Endodermal cell (in vitro differentiated cells): ENCODE measurements around the gene PDE7B. TPM values are rescaled to one million over a fixed set of nuclear protein-coding genes. Genes with fewer than 3 reads are reported as not detected.

Experiments used
- DNase-seq: peaks from one replicate; pipeline ENCODE4 v3.0.0-alpha.2; 2017
- H3K27ac ChIP-seq: 2 replicates; pipeline ENCODE4 v1.5.1; 2013; ENCODE audit warnings: mild to moderate bottlenecking, low read depth, low read length, moderate library complexity
- H3K27me3 ChIP-seq: 2 replicates; pipeline ENCODE4 v1.6.1; 2013; ENCODE audit warnings: mild to moderate bottlenecking, low read length, moderate library complexity; ENCODE audit not compliant: insufficient read depth, control insufficient read depth, poor library complexity, severe bottlenecking
- H3K36me3 ChIP-seq: 2 replicates; pipeline ENCODE4 v1.7.0; 2013; ENCODE audit warnings: mild to moderate bottlenecking, low read length, moderate library complexity; ENCODE audit not compliant: control insufficient read depth, insufficient read depth
- H3K4me1 ChIP-seq: one replicate; pipeline ENCODE4 v1.7.0; 2013; ENCODE audit warnings: low read length; ENCODE audit not compliant: control insufficient read depth, insufficient read depth
- H3K4me3 ChIP-seq: 2 replicates; pipeline ENCODE4 v1.5.1; 2013; ENCODE audit warnings: mild to moderate bottlenecking, low read length, moderate library complexity
- H3K9ac ChIP-seq: 2 replicates; pipeline ENCODE4 v1.6.1; 2013; ENCODE audit warnings: mild to moderate bottlenecking, low read length, moderate library complexity; ENCODE audit not compliant: poor library complexity, severe bottlenecking; ENCODE audit errors: extremely low read depth
- H3K9me3 ChIP-seq: 2 replicates; pipeline ENCODE4 v1.6.1; 2013; ENCODE audit warnings: mild to moderate bottlenecking, low read length, moderate library complexity; ENCODE audit not compliant: control insufficient read depth
- H3K27ac Mint-ChIP-seq: 2 replicates; pipeline ENCODE4 v1.8.0; 2020; ENCODE audit warnings: mixed read lengths
- H3K27me3 Mint-ChIP-seq: 2 replicates; pipeline ENCODE4 v1.8.0; 2021; ENCODE audit warnings: mild to moderate bottlenecking, mixed read lengths; ENCODE audit not compliant: insufficient read depth
- H3K36me3 Mint-ChIP-seq: 2 replicates; pipeline ENCODE4 v1.8.0; 2020; ENCODE audit warnings: low read depth, mixed read lengths
- H3K4me1 Mint-ChIP-seq: 2 replicates; pipeline ENCODE4 v1.8.0; 2020; ENCODE audit warnings: mixed read lengths
- H3K4me3 Mint-ChIP-seq: 2 replicates; pipeline ENCODE4 v1.8.0; 2020; ENCODE audit warnings: mild to moderate bottlenecking, moderate library complexity, mixed read lengths
- H3K9me3 Mint-ChIP-seq: 2 replicates; pipeline ENCODE4 v1.8.0; 2020; ENCODE audit warnings: mild to moderate bottlenecking, mixed read lengths
- WGBS, 2 experiments: methylation state at CpG; one replicate each; pipeline versions ENCODE4 v1.1.5 to v1.1.7; 2013; ENCODE audit warnings: missing lambda C conversion rate in 2 of 2, mixed read lengths in 1 of 2; ENCODE audit not compliant: insufficient coverage in 1 of 2, insufficient read length in 1 of 2; 5-methylcytosine and 5-hydroxymethylcytosine counted together
- total RNA-seq, 2 donors: library from RNA; stranded (reverse); fragmentation: NEBNext Ultra II Directional in 1 of 2; extraction: Animal tissue kit (Norgen Biotek cat#: 25700) in 1 of 2; gene quantifications; 2 replicates in 1 of 2; 3 replicates in 1 of 2; pipeline ENCODE4 v1.2.1, GENCODE V29; 2021
- TF ChIP-seq, protein P1 (sequence below): fragments of 200-600 bp; sonication (generic); conservative IDR thresholded peaks from 2 replicates; pipeline ENCODE4 v1.5.0; 2021; ENCODE audit warnings: antibody characterized with exemption, mild to moderate bottlenecking

PDE7B gene
- total RNA-seq, 2 donors from 2014 or later = 0.26 TPM; not detected in 1

- Mint-ChIP-seq H3K4me3 (no peak overlapping the region), H3K27me3 (no peaks in the 10 kb centered on the region), H3K36me3 (no peaks in the 10 kb centered on the region), H3K27ac (no peak overlapping the region), H3K4me1 (no peaks in the 10 kb centered on the region), H3K9me3 (peaks cover 2% of the 10 kb centered on the region)
- TF ChIP-seq, protein P1, sequence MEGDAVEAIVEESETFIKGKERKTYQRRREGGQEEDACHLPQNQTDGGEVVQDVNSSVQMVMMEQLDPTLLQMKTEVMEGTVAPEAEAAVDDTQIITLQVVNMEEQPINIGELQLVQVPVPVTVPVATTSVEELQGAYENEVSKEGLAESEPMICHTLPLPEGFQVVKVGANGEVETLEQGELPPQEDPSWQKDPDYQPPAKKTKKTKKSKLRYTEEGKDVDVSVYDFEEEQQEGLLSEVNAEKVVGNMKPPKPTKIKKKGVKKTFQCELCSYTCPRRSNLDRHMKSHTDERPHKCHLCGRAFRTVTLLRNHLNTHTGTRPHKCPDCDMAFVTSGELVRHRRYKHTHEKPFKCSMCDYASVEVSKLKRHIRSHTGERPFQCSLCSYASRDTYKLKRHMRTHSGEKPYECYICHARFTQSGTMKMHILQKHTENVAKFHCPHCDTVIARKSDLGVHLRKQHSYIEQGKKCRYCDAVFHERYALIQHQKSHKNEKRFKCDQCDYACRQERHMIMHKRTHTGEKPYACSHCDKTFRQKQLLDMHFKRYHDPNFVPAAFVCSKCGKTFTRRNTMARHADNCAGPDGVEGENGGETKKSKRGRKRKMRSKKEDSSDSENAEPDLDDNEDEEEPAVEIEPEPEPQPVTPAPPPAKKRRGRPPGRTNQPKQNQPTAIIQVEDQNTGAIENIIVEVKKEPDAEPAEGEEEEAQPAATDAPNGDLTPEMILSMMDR = no peak
- Histone ChIP-seq H3K9ac (no peak overlapping the region), H3K4me1 (no peaks in the 10 kb centered on the region), H3K36me3 (no peaks in the 10 kb centered on the region), H3K27me3 (no peaks in the 10 kb centered on the region), H3K9me3 (no peaks in the 10 kb centered on the region), H3K27ac (no peak overlapping the region), H3K4me3 (no peak overlapping the region)
- DNase-seq = no peak
Observed at GRCh38 chr6:136144251-136145023, 292.9 kb downstream of the PDE7B start.

GRCh38 chr6:136146130-136146529, 294.6 kb downstream of the PDE7B start:
- H3K27ac ChIP-seq = no peak overlapping the region
- no peak for DNase-seq
- H3K9ac ChIP-seq = no peak overlapping the region
- Mint-ChIP-seq H3K27ac (no peak overlapping the region), H3K4me1 (no peaks in the 10 kb centered on the region), H3K27me3 (no peaks in the 10 kb centered on the region), H3K36me3 (no peaks in the 10 kb centered on the region), H3K9me3 (no peaks in the 10 kb centered on the region), H3K4me3 (no peak overlapping the region)
- no peaks in the 10 kb centered on the region for H3K9me3 ChIP-seq
- TF ChIP-seq, protein P1 = no peak
- H3K4me3 ChIP-seq = no peak overlapping the region
- no peaks in the 10 kb centered on the region for H3K27me3 ChIP-seq
- 91% methylated on average over 2 of the region's 2 CpGs; no CpG with 5 or more reads in 1 of the 2 experiments for WGBS, 2 experiments
- H3K36me3 ChIP-seq = no peaks in the 10 kb centered on the region
- no peaks in the 10 kb centered on the region for H3K4me1 ChIP-seq

- H3K36me3 Mint-ChIP-seq = no peaks in the 10 kb centered on the region
- H3K4me3 Mint-ChIP-seq = no peak overlapping the region
- Histone ChIP-seq H3K27ac (no peak overlapping the region), H3K9me3 (no peaks in the 10 kb centered on the region), H3K4me1 (no peaks in the 10 kb centered on the region), H3K27me3 (no peaks in the 10 kb centered on the region), H3K36me3 (no peaks in the 10 kb centered on the region), H3K4me3 (no peak overlapping the region), H3K9ac (no peak overlapping the region)
- TF ChIP-seq, protein P1 = no peak
- DNase-seq = no peak
- WGBS, 2 experiments = 83 to 87% methylated on average over 1 to 2 of the region's 2 CpGs
- H3K4me1 Mint-ChIP-seq = no peaks in the 10 kb centered on the region
- H3K9me3 Mint-ChIP-seq = no peaks in the 10 kb centered on the region
- no peaks in the 10 kb centered on the region for H3K27me3 Mint-ChIP-seq
- no peak overlapping the region for H3K27ac Mint-ChIP-seq
Observed at GRCh38 chr6:136147342-136147741, 295.8 kb downstream of the PDE7B start.
